ENCODE results near the gene MARCHF9.

MARCHF9 gene

DNA sequence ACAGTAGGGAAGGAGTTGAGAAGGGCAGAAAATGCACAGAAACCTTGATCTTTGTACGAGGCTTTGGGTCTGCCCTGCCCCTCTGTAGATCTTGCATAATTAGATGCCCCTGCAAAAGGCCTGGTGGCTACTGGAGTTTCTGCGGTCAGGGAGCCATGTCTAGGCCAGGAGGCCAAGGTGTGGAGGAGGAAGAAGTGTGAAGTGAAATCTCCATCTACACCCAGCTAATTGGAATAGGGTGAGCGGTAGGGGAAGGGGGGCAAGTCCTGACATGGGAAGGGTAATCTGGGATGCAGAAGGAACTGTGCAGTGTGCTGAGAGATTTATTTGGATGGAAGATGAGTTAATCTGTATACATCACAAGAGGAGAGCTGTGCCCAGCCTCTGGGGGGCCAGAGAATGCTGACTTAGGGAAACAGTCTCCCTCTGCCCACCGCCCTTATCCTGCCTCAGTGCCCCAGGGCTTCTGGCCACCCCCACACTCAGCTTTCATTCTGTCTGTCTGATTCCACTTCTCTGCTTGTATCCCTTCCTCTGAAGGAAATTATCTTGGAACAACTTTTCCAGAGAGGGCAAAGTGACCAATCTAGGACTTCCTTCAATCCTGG is 6.6 kb downstream of the MARCHF9 start:
- no peak for DNase-seq (ENCODE audit: low spot score)
- TF ChIP-seq, protein P1, sequence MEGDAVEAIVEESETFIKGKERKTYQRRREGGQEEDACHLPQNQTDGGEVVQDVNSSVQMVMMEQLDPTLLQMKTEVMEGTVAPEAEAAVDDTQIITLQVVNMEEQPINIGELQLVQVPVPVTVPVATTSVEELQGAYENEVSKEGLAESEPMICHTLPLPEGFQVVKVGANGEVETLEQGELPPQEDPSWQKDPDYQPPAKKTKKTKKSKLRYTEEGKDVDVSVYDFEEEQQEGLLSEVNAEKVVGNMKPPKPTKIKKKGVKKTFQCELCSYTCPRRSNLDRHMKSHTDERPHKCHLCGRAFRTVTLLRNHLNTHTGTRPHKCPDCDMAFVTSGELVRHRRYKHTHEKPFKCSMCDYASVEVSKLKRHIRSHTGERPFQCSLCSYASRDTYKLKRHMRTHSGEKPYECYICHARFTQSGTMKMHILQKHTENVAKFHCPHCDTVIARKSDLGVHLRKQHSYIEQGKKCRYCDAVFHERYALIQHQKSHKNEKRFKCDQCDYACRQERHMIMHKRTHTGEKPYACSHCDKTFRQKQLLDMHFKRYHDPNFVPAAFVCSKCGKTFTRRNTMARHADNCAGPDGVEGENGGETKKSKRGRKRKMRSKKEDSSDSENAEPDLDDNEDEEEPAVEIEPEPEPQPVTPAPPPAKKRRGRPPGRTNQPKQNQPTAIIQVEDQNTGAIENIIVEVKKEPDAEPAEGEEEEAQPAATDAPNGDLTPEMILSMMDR (IDR thresholded peaks at IDR 0.05; ENCODE audit: extremely low read depth, missing control alignments) = no peak

DNA sequence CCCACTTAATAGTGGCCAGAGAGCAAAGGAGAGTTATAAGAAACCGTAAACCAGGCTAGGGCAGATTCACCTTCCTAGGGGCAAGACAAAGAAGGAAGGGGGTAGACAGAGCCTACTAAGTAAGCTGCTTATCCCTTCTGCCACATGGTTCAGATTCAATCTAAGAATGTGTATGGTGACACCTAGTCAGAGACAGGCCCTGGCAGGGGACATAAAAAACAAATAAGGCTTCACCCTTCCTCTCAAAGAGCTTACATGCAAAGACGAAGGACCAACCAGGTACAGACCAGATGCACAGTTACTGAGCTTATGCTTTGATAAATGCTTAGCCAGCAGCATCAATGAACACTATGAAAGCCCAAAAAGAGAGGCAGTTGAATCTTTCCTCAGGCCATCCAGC is 7.6 kb downstream of the MARCHF9 start:
- no peak for DNase-seq (ENCODE audit: low spot score)
- TF ChIP-seq, protein P1 (IDR thresholded peaks at IDR 0.05; ENCODE audit: extremely low read depth, missing control alignments) = no peak

DNA sequence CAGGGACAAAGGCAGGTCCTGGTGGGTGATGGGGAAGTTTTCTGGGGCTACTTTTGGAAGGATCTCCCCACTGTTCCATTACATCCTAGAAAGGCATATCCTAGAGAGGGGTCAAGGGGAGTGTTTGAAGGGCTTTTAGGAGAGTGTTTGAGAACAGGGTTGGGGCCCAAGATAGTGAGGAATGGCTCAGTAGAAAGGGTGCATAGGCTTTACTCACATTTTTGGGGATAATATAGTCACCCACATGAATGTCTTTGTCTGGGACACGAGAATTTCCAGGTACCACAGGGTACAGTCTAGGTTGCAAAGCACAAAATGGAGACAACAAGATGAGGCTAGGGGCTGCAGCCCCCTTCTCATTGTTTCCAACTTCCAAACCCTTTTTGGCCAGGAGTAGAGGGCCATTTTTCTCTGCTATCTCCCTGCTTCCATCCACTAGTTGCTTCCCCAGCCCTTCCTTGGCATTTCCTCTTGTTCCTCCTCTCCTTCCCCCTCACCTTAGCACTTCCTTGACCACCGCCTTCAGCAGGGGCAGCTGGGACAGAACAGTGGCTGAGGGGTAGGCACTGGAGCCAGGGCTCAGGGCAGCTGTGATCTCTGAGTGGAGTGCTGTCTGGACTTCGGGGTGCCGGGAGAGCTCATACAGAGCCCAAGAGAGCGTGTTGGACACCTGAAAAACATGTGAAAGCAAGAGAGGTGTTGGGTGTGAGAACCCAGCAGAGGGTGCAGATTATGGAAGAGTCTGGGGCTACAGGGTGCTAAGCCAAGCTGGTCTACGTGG is 9.2 kb downstream of the MARCHF9 start:
- no peak for DNase-seq (ENCODE audit: low spot score)
- TF ChIP-seq, protein P1 (IDR thresholded peaks at IDR 0.05; ENCODE audit: extremely low read depth, missing control alignments) = no peak

DNA sequence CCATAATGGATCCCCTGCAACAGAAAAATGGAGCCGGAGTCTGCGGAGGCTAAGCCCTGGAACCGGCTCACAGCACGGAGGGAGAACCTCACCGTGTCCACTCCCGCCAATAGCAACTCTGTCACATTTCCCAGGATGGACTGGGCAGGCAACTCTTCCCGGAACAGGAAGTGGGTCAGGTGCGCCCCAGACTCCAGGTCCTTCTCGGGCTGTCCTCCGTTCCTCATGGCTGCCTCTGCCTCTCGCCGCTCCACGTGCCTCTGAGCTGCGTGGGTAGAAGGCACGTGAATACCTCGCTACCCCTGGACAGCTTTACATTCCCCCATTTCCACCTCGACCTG is 9.7 kb downstream of the MARCHF9 start:
- TF ChIP-seq, protein P1 (IDR thresholded peaks at IDR 0.05; ENCODE audit: extremely low read depth, missing control alignments) = no peak
- DNase-seq (ENCODE audit: low spot score) = no peak

DNA sequence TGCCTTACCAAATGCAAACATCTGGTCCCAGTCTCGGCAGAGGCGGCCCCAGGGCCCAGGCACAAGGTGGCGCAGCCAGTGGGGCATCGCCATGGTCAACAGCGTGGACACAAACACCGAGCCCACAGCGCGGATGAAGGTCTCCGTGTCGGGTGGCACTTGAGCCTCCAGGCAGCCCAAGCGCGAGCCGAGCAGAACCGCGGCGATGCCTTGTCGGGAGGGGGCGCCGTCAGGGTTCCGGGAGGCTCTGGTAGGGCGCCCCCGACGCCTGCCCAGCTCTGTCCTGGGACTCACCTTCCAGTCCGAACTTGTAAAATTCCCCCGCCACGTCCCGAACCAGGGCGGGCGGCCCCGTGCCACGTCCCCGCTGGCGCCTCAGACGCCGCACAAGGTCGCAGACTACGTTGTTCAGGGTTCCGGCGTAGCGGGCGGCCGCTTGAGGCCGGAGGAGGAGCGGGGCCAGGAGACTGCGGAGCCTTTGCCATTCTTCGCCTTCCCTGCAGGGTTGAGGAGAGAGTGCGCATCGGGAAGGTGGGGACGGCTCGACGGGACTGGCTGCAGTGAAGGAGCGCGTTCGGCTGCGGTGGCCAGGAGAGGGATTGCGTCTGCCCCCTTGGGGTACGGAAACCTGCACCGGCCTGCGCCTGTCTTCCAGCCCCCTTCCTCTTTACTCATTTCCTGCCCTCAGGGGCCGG is 10.2 kb downstream of the MARCHF9 start:
- DNase-seq (ENCODE audit: low spot score) = peak; percentile 67

DNA sequence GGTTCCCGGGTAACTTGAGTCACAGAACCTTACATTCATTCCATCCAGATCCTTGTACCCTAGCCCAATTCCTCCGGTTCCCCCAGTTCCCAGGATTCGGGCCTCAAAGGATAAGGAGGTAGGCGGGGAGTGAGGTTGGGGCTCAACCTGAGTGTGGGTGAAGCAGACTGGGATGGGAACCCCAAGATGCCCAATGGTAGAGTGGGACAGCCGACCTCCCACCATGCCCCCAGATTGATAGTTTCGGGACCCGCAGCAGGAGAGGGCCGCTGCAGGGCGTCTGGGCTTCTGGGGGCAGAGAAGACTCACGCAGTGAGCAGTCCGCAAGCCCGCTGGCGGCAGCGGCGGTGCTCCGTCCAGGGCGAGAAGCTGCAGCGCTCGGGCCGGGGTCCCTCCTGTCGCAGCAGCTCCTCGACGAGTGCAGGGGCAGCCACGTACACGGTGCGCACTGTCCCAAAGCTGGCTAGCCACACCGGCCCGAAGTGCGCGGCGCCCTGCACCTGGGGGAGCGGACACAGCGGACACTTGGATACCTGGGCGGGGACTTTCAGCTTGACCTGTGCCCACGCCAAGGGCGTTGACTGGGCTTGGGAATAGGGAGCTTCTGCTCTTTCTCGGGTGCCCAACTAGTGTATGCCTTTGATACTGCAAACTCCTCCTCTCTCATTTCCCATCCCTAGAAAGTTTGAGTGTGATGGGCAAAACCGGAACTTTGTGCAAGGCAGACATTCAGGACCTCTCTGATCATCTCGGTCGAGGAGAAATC is 11.0 kb downstream of the MARCHF9 start:
- no peak for DNase-seq (ENCODE audit: low spot score)
- TF ChIP-seq, protein P1 (IDR thresholded peaks at IDR 0.05; ENCODE audit: extremely low read depth, missing control alignments) = no peak

More for the DNA sequence above, 10.2 kb downstream of the MARCHF9 start:
- TF ChIP-seq, protein P1 (IDR thresholded peaks at IDR 0.05; ENCODE audit: extremely low read depth, missing control alignments) = peak; percentile 59

Data from GM20000 (cell line).